Right lobe of liver (tissue), 4 donors: ENCODE results near the gene DNMT3A.

Experiments used
- CTCF ChIP-seq, 4 donors: fragments of 200-600 bp in 3 of 4; fragments of 450-650 bp in 1 of 4; IDR thresholded peaks; one replicate each; pipeline versions ENCODE4 v1.5.1 to v1.8.0; 2016 to 2022; ENCODE audit warnings: antibody characterized with exemption in 4 of 4, mild to moderate bottlenecking in 2 of 4
- POLR2A ChIP-seq: fragments of 450-650 bp; IDR thresholded peaks from one replicate; pipeline ENCODE4 v1.6.1; 2017; ENCODE audit warnings: antibody characterized with exemption, mild to moderate bottlenecking
- donor health status: DM: no; HTN: no; CAD: no.
- donor health status: DM: no; HTN: no; CAD: no.
- donor health status: DM: no; HTN: yes; CAD: no.

- TF ChIP-seq CTCF (IDR thresholded peaks at IDR 0.05) (no peak), POLR2A (no peak)
Measured at GRCh38 chr2:25194576-25195122, 147.1 kb downstream of the DNMT3A start.
